Thyroid gland (tissue), 4 donors: ENCODE measurements around the gene ANO5.

Source experiments
- POLR2A ChIP-seq, 2 donors: fragments of 450-650 bp; IDR thresholded peaks; one replicate each; pipeline ENCODE4 v1.6.1; 2017; ENCODE audit warnings: antibody characterized with exemption in 2 of 2, mild to moderate bottlenecking in 2 of 2, moderate library complexity in 1 of 2
- TF ChIP-seq, protein P1 (sequence below), 6 experiments: fragments of 200-600 bp in 3 of 6; fragments of 450-650 bp in 3 of 6; sonication (generic) in 3 of 6; IDR thresholded peaks; one replicate each; pipeline ENCODE4 v1.5.1; 2016 to 2019; ENCODE audit warnings: antibody characterized with exemption in 6 of 6, mild to moderate bottlenecking in 2 of 6, inconsistent platforms in 1 of 6, moderate library complexity in 1 of 6

DNA sequence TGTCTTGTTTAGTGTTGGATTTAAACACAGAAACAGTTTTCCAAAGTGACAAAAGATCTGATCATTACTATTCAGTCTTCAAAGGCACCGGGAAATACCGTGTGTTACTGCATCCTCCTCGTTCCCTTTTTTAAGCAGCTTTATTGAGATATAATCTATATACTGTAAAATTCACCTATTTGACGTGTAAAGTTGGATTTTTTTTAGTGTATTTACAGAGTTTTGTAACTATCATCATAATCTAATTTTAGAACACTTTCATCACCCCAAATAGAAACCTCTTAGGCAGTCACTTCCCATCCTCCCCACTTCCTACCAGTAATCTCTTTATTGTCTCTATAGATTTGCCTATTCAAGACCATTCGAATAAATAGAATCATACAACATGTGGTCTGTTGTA is 1.4 kb downstream of the ANO5 start:
- no peak for TF ChIP-seq POLR2A (IDR thresholded peaks at IDR 0.05)
- TF ChIP-seq, protein P1, sequence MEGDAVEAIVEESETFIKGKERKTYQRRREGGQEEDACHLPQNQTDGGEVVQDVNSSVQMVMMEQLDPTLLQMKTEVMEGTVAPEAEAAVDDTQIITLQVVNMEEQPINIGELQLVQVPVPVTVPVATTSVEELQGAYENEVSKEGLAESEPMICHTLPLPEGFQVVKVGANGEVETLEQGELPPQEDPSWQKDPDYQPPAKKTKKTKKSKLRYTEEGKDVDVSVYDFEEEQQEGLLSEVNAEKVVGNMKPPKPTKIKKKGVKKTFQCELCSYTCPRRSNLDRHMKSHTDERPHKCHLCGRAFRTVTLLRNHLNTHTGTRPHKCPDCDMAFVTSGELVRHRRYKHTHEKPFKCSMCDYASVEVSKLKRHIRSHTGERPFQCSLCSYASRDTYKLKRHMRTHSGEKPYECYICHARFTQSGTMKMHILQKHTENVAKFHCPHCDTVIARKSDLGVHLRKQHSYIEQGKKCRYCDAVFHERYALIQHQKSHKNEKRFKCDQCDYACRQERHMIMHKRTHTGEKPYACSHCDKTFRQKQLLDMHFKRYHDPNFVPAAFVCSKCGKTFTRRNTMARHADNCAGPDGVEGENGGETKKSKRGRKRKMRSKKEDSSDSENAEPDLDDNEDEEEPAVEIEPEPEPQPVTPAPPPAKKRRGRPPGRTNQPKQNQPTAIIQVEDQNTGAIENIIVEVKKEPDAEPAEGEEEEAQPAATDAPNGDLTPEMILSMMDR (IDR thresholded peaks at IDR 0.05), result no peak
